ENCODE measurements around the gene DHX35.
"Not testable (repeated sequence)": the region's sequence is repeated elsewhere in the genome, so short reads cannot be mapped to it uniquely, and the experiment has no call there.

DHX35 gene

GRCh38 chr20:38939686-38940085 is 22.5 kb upstream of the DHX35 start:
- DNase-seq (ENCODE audit: low read depth in 2 of 2), result no peak

GRCh38 chr20:38940644-38941043 is 21.5 kb upstream of the DHX35 start:
- no peak for DNase-seq (ENCODE audit: low read depth in 2 of 2)

- no peak for DNase-seq (ENCODE audit: low read depth in 2 of 2)
These were observed 20.3 kb upstream of the DHX35 start for GRCh38 chr20:38941726-38942389.

GRCh38 chr20:38945012-38945411 is 17.1 kb upstream of the DHX35 start:
- no peak for DNase-seq (ENCODE audit: low read depth in 2 of 2)

- DNase-seq (ENCODE audit: low read depth in 2 of 2), result no peak
These were observed 15.3 kb upstream of the DHX35 start for GRCh38 chr20:38946836-38947235.

GRCh38 chr20:38947931-38948362 is 14.2 kb upstream of the DHX35 start:
- no peak for DNase-seq (ENCODE audit: low read depth in 2 of 2)

GRCh38 chr20:38950254-38950653 is 11.9 kb upstream of the DHX35 start:
- no peak for DNase-seq (ENCODE audit: low read depth in 2 of 2)

- no peak for DNase-seq (ENCODE audit: low read depth in 2 of 2)
These were observed 10.5 kb upstream of the DHX35 start for GRCh38 chr20:38951611-38952010.

- DNase-seq (ENCODE audit: low read depth in 2 of 2), result no peak
These were observed 10.0 kb upstream of the DHX35 start for GRCh38 chr20:38952153-38952552.

GRCh38 chr20:38953630-38954340 is 8.4 kb upstream of the DHX35 start:
- DNase-seq (ENCODE audit: low read depth in 2 of 2), result no peak

GRCh38 chr20:38957235-38957876 is 4.8 kb upstream of the DHX35 start:
- DNase-seq (ENCODE audit: low read depth in 2 of 2), result no peak

- no peak for DNase-seq (ENCODE audit: low read depth in 2 of 2)
These were observed 4.1 kb upstream of the DHX35 start for GRCh38 chr20:38957915-38958485.

GRCh38 chr20:38960187-38960687 is 1.9 kb upstream of the DHX35 start:
- DNase-seq (ENCODE audit: low read depth in 2 of 2), result not testable (repeated sequence)

- DNase-seq (ENCODE audit: low read depth in 2 of 2), result peak; percentile 14 to 21
These were observed 557 bp upstream of the DHX35 start for GRCh38 chr20:38961530-38962043.

GRCh38 chr20:38962928-38963401 is 821 bp downstream of the DHX35 start:
- DNase-seq (ENCODE audit: low read depth in 2 of 2), result no peak

GRCh38 chr20:38963745-38964144 is 1.6 kb downstream of the DHX35 start:
- DNase-seq (ENCODE audit: low read depth in 2 of 2), result no peak

- no peak for DNase-seq (ENCODE audit: low read depth in 2 of 2)
These were observed 3.1 kb downstream of the DHX35 start for GRCh38 chr20:38965264-38965663.

- no peak for DNase-seq (ENCODE audit: low read depth in 2 of 2)
These were observed 5.9 kb downstream of the DHX35 start for GRCh38 chr20:38968090-38968489.

- DNase-seq (ENCODE audit: low read depth in 2 of 2), result no peak
These were observed 7.6 kb downstream of the DHX35 start for GRCh38 chr20:38969708-38970107.

GRCh38 chr20:38970302-38970701 is 8.2 kb downstream of the DHX35 start:
- DNase-seq (ENCODE audit: low read depth in 2 of 2), result no peak

- DNase-seq (ENCODE audit: low read depth in 2 of 2), result no peak
These were observed 11.0 kb downstream of the DHX35 start for GRCh38 chr20:38973107-38973506.

- no peak for DNase-seq (ENCODE audit: low read depth in 2 of 2)
These were observed 11.5 kb downstream of the DHX35 start for GRCh38 chr20:38973645-38974044.
